DND-41 (cell line): ENCODE data around the gene SLC6A3.

Experiments
- ATAC-seq: fragments of 200-7000 bp; cut with Tn5 transposase; 3 replicates; pipeline ENCODE4 v1.9.1; 2021; ENCODE audit warnings: low read depth; ENCODE audit not compliant: insufficient read depth
- DNase-seq: peaks from one replicate; pipeline ENCODE4 v3.0.0-alpha.2; 2020
- H2AFZ ChIP-seq: 2 replicates; pipeline ENCODE4 v1.6.0; 2012; ENCODE audit warnings: low read depth, low read length
- H3K27ac ChIP-seq: 2 replicates; pipeline ENCODE4 v1.5.1; 2012; ENCODE audit warnings: low read length, inconsistent platforms
- H3K27me3 ChIP-seq: fragments of 200-600 bp; sonication (generic); 2 replicates; pipeline ENCODE4 v1.6.0; 2012; ENCODE audit warnings: low read length, mild to moderate bottlenecking, inconsistent platforms; ENCODE audit not compliant: insufficient read depth, poor library complexity
- H3K36me3 ChIP-seq: 2 replicates; pipeline ENCODE4 v1.5.1; 2012; ENCODE audit warnings: low read length, inconsistent platforms; ENCODE audit not compliant: insufficient read depth
- H3K4me1 ChIP-seq: 2 replicates; pipeline ENCODE4 v1.5.1; 2012; ENCODE audit warnings: mild to moderate bottlenecking, low read length; ENCODE audit not compliant: insufficient read depth
- H3K4me2 ChIP-seq: 2 replicates; pipeline ENCODE4 v1.6.0; 2012; ENCODE audit warnings: mild to moderate bottlenecking, moderate library complexity, low read length, inconsistent platforms; ENCODE audit not compliant: insufficient read depth
- H3K4me3 ChIP-seq, 2 experiments: fragments of 200-600 bp in 1 of 2; shearing (Covaris generic) in 1 of 2; 2 replicates each; pipeline ENCODE4 v1.5.1; 2012 to 2016; ENCODE audit warnings: inconsistent platforms in 2 of 2, low read length in 2 of 2, mild to moderate bottlenecking in 2 of 2, low read depth in 1 of 2, moderate library complexity in 1 of 2
- H3K79me2 ChIP-seq: 2 replicates; pipeline ENCODE4 v1.6.0; 2012; ENCODE audit warnings: low read length, inconsistent platforms; ENCODE audit not compliant: insufficient read depth
- H3K9ac ChIP-seq: 2 replicates; pipeline ENCODE4 v1.6.0; 2012; ENCODE audit warnings: low read depth, mild to moderate bottlenecking, inconsistent platforms, low read length, moderate library complexity
- H3K9me3 ChIP-seq: 2 replicates; pipeline ENCODE4 v1.5.1; 2012; ENCODE audit warnings: low read length, moderate library complexity, mild to moderate bottlenecking, inconsistent platforms; ENCODE audit not compliant: insufficient read depth, severe bottlenecking
- H4K20me1 ChIP-seq: 2 replicates; pipeline ENCODE4 v1.6.0; 2012; ENCODE audit warnings: low read length; ENCODE audit not compliant: insufficient read depth
- CTCF ChIP-seq: IDR thresholded peaks from 2 replicates; pipeline ENCODE4 v1.5.1; 2012; ENCODE audit warnings: borderline replicate concordance, low read length, moderate library complexity, mild to moderate bottlenecking; ENCODE audit not compliant: poor library complexity, severe bottlenecking; ENCODE audit errors: extremely low read depth
- EZH2 ChIP-seq: IDR thresholded peaks from 3 replicates; pipeline ENCODE4 v1.6.1; 2012; ENCODE audit warnings: borderline replicate concordance, low read depth, mild to moderate bottlenecking, moderate library complexity, low read length, inconsistent platforms; ENCODE audit not compliant: severe bottlenecking

The SLC6A3 gene

GRCh38 chr5:1474866-1475543, 29.8 kb upstream of the SLC6A3 start:
- Histone ChIP-seq H3K27ac (no peak overlapping the region), H3K36me3 (peaks cover 95% of the 10 kb centered on the region), H3K4me1 (no peaks in the 10 kb centered on the region), H3K9me3 (no peaks in the 10 kb centered on the region), H3K27me3 (no peaks in the 10 kb centered on the region), H4K20me1 (0 out of 2 replicates have a peak, but pooled peaks cover 3% of the 10 kb centered on the region), H3K79me2 (no peaks in the 10 kb centered on the region), H2AFZ (no peak overlapping the region), H3K4me3 (no peak overlapping the region), H3K9ac (no peak overlapping the region), H3K4me2 (no peak overlapping the region)
- no peak for ATAC-seq
- TF ChIP-seq EZH2 (no peak), CTCF (no peak)
- no peak for DNase-seq

- Histone ChIP-seq H3K4me3 (no peak overlapping the region), H3K4me1 (no peaks in the 10 kb centered on the region), H4K20me1 (0 out of 2 replicates have a peak, but pooled peaks cover 3% of the 10 kb centered on the region), H3K9ac (no peak overlapping the region), H3K79me2 (no peaks in the 10 kb centered on the region), H3K4me2 (no peak overlapping the region), H3K27ac (no peak overlapping the region), H2AFZ (no peak overlapping the region), H3K9me3 (no peaks in the 10 kb centered on the region), H3K27me3 (no peaks in the 10 kb centered on the region), H3K36me3 (peaks cover 93% of the 10 kb centered on the region)
- TF ChIP-seq EZH2 (no peak), CTCF (no peak)
- DNase-seq (no peak), ATAC-seq (no peak)
Observed at GRCh38 chr5:1474183-1474839, 29.1 kb upstream of the SLC6A3 start.

GRCh38 chr5:1473746-1474145, 28.5 kb upstream of the SLC6A3 start:
- Histone ChIP-seq H2AFZ (no peak overlapping the region), H3K36me3 (peaks cover 92% of the 10 kb centered on the region), H3K9me3 (no peaks in the 10 kb centered on the region), H3K27ac (no peak overlapping the region), H3K27me3 (no peaks in the 10 kb centered on the region), H4K20me1 (0 out of 2 replicates have a peak, but pooled peaks cover 3% of the 10 kb centered on the region), H3K4me3 (no peak overlapping the region), H3K79me2 (no peaks in the 10 kb centered on the region), H3K4me1 (no peaks in the 10 kb centered on the region), H3K9ac (no peak overlapping the region), H3K4me2 (no peak overlapping the region)
- no peak for ATAC-seq
- no peak for DNase-seq
- TF ChIP-seq CTCF (no peak), EZH2 (no peak)
